ENCODE data around the gene LARP6.

Gene LARP6

DNA sequence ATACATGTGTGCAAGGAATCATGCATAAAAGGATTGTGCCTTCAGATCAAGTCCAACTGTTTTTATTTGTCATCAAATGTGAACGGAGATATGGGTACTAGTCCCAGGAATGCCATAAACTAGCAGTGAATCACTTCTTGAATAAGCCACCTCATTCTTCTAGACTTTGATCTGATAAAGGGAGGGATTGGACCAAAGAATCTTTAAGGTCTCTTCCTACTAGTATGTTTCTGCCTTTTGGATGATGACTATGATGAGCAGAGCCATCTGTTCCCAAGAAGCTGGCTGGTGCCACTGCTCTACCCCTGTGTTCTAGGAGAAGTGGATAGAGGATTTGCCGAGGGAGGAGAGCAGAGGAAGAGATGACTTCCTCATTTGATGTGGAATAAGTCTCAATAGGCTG lies 61.8 kb downstream of the LARP6 start:
- no peak for DNase-seq

- no peak for DNase-seq
Observed at GRCh38 chr15:70791259-70791658, 62.7 kb downstream of the LARP6 start.

- DNase-seq: no peak
Observed at GRCh38 chr15:70789213-70789612, 64.7 kb downstream of the LARP6 start.

DNA sequence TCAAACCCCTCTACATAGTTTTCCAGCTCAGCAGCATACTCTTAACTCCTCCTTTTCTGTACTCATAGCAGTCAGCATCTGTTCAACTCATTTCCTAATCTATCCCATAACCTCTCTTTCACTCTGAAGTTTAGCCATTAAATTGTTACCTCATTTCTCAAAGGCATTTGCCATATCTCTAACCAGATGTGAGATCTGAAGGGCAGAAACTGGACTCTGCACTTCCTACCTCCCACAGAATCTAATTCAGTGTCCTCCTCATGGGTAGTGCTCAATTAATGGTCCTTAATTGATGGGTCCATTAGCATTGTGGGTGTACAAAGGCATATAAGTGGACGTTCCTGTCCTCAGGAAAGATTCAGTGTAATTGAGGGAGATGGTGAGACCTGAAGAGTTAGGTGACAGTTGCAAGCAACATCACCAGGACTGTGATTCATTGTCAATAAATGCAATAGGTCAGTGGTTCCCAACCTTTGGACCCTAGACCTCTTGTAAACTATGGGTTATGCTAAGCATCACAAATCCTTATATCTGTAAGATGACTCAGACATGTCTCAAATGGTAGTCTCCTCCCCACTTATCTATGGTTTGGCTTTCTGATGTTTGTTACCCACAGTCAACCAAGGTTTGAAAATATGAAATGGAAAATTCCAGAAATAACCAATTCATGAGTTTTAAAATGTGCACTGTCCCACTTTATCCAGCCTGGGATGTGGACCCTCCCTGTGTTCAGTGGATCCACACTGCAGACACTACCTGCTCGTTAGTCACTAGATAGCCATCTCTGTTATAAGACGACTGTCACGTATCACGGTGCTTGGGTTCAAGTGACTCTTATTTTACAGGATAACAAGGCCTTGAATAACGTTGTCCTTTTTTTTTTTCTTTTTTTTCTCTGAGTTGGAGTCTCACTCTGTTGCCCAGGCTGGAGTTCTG lies 65.6 kb downstream of the LARP6 start:
- no peak for DNase-seq

DNA sequence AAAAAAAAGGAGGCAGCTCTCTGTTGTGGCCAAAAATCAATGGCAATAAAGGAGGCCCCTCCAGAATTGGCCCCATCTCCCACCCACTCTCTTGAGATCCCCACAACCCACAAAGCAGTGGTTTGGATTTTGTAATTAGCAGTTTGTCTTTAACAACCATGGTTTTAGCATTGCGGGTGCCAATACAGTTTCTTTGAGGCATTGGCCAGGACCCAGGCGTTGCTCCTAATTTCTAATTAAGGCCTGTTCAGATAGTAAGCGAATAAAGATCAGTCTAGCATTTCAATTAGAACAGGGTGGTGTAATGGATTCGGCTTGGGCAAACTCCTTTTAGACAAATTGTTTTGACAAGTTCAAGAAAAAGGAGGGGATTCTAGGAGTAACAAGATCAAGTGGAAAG lies 67.0 kb downstream of the LARP6 start:
- no peak for DNase-seq

DNA sequence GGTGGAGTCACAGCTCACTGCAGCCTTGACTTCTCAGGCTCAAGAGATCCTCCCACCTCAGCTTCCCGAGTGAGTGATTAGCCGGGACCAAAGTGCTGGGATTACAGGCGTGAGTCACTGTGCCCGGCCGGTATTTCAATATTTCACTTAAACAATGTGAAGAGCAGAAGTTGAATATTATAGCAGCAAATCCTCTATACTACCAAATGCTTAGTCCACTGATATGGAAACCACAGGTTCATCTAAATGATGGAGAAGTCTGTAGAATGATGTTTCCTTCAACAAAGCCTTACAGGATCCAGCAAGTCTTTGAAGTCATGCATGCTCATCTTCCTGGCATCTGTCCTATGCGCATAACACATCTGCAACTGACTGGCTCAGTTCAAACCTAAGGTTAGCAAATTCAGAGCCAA lies 70.3 kb downstream of the LARP6 start:
- DNase-seq: no peak

DNA sequence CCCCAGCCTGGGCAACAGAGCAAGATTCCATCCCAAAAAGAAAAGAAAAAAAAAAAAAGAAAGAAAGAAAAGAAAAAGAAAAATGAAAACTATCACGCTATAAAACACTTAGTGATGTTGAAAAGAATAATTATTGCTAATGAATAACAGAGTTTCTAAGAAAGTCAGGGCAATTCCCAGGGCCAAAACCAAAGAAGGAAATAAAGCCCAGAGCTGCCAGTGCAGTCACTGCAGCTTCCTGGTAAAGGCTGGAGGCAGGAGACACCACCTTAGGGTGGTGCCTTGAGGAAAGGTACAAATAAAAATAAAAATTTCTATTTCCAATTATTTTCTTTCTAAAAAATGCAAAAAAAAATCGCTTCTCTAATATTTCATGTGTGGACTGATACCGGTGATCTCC lies 70.9 kb downstream of the LARP6 start:
- DNase-seq: no peak

GRCh38 chr15:70781236-70781635 lies 72.7 kb downstream of the LARP6 start:
- DNase-seq: no peak
